ENCODE measurements around the gene DOP1B. TPM values are rescaled to one million over a fixed set of nuclear protein-coding genes. Genes with fewer than 3 reads are reported as not detected.
"Not testable (repeated sequence)": the region's sequence is repeated elsewhere in the genome, so short reads cannot be mapped to it uniquely, and the experiment has no call there.

DOP1B gene
- total and polyA plus RNA-seq, 11 donors, result 5.1 to 26.5 (median 14.7) TPM

GRCh38 chr21:36129219-36129618 lies 27.4 kb upstream of the DOP1B start:
- H3K27me3 ChIP-seq, result peaks cover 0 to 5% (median 0%) of the 10 kb centered on the region in 9 donors
- H3K9me3 ChIP-seq, result no peaks in the 10 kb centered on the region
- intact Hi-C loops (cut with DNase I), result loop anchor here in 1 of 10 donors (5.0 kb wide), 1 partner anchor 203 kb away; no protein-coding TSS in a partner anchor
- ATAC-seq (no peak), DNase-seq (no peak)
- H3K36me3 ChIP-seq, result no peaks in the 10 kb centered on the region
- H3K27ac ChIP-seq, result peak overlapping the region in 1 of 12 donors; percentile 62
- H3K4me1 ChIP-seq, result peaks cover 0 to 42% (median 9%) of the 10 kb centered on the region in 12 donors
- H3K4me3 ChIP-seq, result peak overlapping the region in 2 of 12 donors; percentile 58 to 66
- 72 to 82% (median 78%) methylated on average over 2 of the region's 2 CpGs for whole genome bisulfite sequencing, 4 donors
- no peak for TF ChIP-seq POLR2A (IDR thresholded peaks at IDR 0.05)
- no peak for TF ChIP-seq CTCF (IDR thresholded peaks at IDR 0.05)

DNA sequence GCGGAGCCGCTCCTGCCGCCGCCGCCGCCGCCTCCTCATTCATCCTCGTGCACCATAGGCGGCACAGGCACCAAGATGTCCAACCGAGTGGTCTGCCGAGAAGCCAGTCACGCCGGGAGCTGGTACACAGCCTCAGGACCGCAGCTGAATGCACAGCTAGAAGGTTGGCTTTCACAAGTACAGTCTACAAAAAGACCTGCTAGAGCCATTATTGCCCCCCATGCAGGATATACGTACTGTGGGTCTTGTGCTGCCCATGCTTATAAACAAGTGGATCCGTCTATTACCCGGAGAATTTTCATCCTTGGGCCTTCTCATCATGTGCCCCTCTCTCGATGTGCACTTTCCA lies 26.2 kb upstream of the DOP1B start:
- H3K4me3 ChIP-seq, result peak overlapping the region in 11 of 12 donors; percentile 33 to 67 (median 57)

GRCh38 chr21:36130839-36131238 lies 25.8 kb upstream of the DOP1B start:
- H3K4me1 ChIP-seq, result peaks cover 0 to 43% (median 14%) of the 10 kb centered on the region in 12 donors
- H3K27me3 ChIP-seq, DNase-seq, H3K9me3 ChIP-seq, ATAC-seq, H3K36me3 ChIP-seq, H3K27ac ChIP-seq: not testable (repeated sequence)
- intact Hi-C loops (cut with DNase I), result loop anchor here in 1 of 10 donors (10.0 kb wide), 1 partner anchor 204 kb away; no protein-coding TSS in a partner anchor
- peak overlapping the region in 3 of 12 donors; percentile 55 to 66 (median 58) for H3K4me3 ChIP-seq
- WGBS, 4 donors, result 92 to 96% (median 94%) methylated on average over 5 of the region's 5 CpGs

More for the DNA sequence above, 26.2 kb upstream of the DOP1B start:
- not testable (repeated sequence) for H3K36me3 ChIP-seq, H3K27me3 ChIP-seq, H3K27ac ChIP-seq, ATAC-seq, H3K9me3 ChIP-seq, DNase-seq
- 19 to 21% (median 20%) methylated on average over 9 to 10 of the region's 18 CpGs for WGBS, 4 donors
- peaks cover 0 to 47% (median 16%) of the 10 kb centered on the region in 12 donors for H3K4me1 ChIP-seq
- intact Hi-C loops (cut with DNase I), result loop anchor here in 1 of 10 donors (10.0 kb wide), 1 partner anchor 204 kb away; no protein-coding TSS in a partner anchor

DNA sequence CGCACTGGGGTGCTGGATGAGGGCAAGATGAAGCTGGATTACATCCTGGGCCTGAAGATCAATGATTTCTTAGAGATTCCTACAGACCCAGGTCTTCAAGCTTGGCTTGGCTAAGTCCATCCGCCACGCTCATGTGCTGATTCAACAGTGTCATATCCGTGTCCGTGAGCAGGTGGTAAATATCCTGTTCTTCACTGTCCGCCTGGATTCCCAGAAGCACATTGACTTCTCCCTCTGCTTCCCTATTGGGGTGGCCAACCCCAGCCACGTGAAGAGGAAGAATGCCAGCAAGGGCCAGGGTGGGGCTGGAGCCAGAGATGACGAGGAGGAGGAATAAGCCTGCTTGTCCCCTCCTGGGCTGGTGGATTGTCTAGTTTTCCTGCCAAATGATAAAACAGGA lies 23.9 kb upstream of the DOP1B start:
- Histone ChIP-seq H3K27me3 (peaks cover 0 to 10% (median 0%) of the 10 kb centered on the region in 9 donors), H3K4me1 (peaks cover 3 to 46% (median 17%) of the 10 kb centered on the region in 12 donors), H3K4me3 (no peak overlapping the region), H3K9me3 (no peaks in the 10 kb centered on the region), H3K36me3 (peaks cover 0 to 1% (median 0%) of the 10 kb centered on the region in 9 donors), H3K27ac (no peak overlapping the region)
- peak in 1 of 5 donors; percentile 58 for DNase-seq
- WGBS, 4 donors, result 87 to 96% (median 93%) methylated on average over 8 of the region's 8 CpGs
- no peak for TF ChIP-seq POLR2A (IDR thresholded peaks at IDR 0.05)
- no peak for TF ChIP-seq CTCF (IDR thresholded peaks at IDR 0.05)
- no peak for ATAC-seq
- intact Hi-C loops (cut with DNase I), result loop anchor here in 1 of 10 donors (10.0 kb wide), 1 partner anchor 202 kb away; no protein-coding TSS in a partner anchor

DNA sequence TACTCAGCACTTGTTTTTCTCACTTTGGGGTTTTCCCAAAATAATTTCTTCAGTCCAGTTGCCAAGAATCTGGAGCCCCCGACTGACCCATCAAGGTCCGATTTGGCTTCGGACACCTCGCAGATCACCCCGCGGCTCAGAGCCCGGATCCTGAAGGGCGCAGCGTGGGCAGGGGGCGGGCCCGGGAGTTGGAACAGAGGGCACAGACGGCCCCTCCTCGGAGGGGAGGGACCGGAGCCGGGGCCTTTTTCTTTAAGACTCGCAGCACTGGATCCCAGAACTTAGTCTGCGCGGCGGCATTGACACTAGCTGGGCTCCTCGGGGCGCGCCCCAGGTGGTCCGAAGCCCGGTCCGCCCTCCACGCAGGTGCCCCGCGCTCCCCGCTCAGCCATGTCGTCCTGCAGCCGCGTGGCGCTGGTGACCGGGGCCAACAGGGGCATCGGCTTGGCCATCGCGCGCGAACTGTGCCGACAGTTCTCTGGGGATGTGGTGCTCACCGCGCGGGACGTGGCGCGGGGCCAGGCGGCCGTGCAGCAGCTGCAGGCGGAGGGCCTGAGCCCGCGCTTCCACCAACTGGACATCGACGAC lies 21.7 kb upstream of the DOP1B start, which contains the start of gene CBR3:
Gene CBR3, plus strand, starts transcription at position 277 of the 588 bp plus-strand sequence. Its CDS starts 114 bp downstream, at position 391.
- 1 to 3% (median 1%) methylated on average over 27 to 53 of the region's 53 CpGs for WGBS, 4 donors
- intact Hi-C loops (cut with DNase I), result loop anchor here in 3 of 10 donors (2.0 to 10.0 kb wide), 3 partner anchors 77 to 200 kb away; partner anchors contain the start of gene MORC3 (in 1 of the 3)
- peaks cover 3 to 46% (median 16%) of the 10 kb centered on the region in 12 donors for H3K4me1 ChIP-seq

More for the DNA sequence above, 21.7 kb upstream of the DOP1B start, which contains the start of gene CBR3:
- H3K4me3 ChIP-seq, result peak within 1 kb of the TSS; percentile 42 to 94 (median 70)
- DNase-seq (peak; percentile 61 to 81 (median 69)), ATAC-seq (peak; percentile 47 to 60 (median 58))
- peaks cover 0 to 10% (median 0%) of the 10 kb centered on the region in 9 donors for H3K27me3 ChIP-seq
- peaks cover 0 to 22% (median 1%) of the 10 kb centered on the region in 9 donors for H3K36me3 ChIP-seq
- H3K27ac ChIP-seq, result peak within 1 kb of the TSS; percentile 72 to 95 (median 92)
- TF ChIP-seq CTCF (IDR thresholded peaks at IDR 0.05), result no peak
- no peak for TF ChIP-seq POLR2A (IDR thresholded peaks at IDR 0.05)
- no peaks in the 10 kb centered on the region for H3K9me3 ChIP-seq

Measured in heart left ventricle (tissue), 16 donors.